ENCODE measurements around the gene SAMD11. TPM values are rescaled to one million over a fixed set of nuclear protein-coding genes. Genes with fewer than 3 reads are reported as not detected.
"Not testable (repeated sequence)": the region's sequence is repeated elsewhere in the genome, so short reads cannot be mapped to it uniquely, and the experiment has no call there.

SAMD11 gene
- total and polyA plus RNA-seq, 5 donors from 2014 or later = 0.14 to 0.31 TPM; not detected in 3

- Mint-ChIP-seq H3K9me3 (peaks cover 0 to 4% (median 0%) of the 10 kb centered on the region in 7 donors), H3K27me3 (peaks cover 7% of the 10 kb centered on the region), H3K4me3 (no peak overlapping the region), H3K27ac (peak overlapping the region in 1 of 3 donors; percentile 88), H3K4me1 (peaks cover 0 to 9% (median 0%) of the 10 kb centered on the region in 4 donors), H3K36me3 (no peaks in the 10 kb centered on the region)
- Histone ChIP-seq H3K4me1 (ENCODE audit: control insufficient read depth, insufficient read depth, low read length, poor library complexity, severe bottlenecking) (peaks cover 8% of the 10 kb centered on the region), H3K4me3 (ENCODE audit: low read depth, low read length) (no peak overlapping the region), H3K9me3 (ENCODE audit: control insufficient read depth in 2 of 2, low read length in 2 of 2) (no peaks in the 10 kb centered on the region), H3K36me3 (ENCODE audit: control insufficient read depth, insufficient read depth, low read length) (no peaks in the 10 kb centered on the region), H3K27me3 (ENCODE audit: control insufficient read depth, insufficient read depth, low read length) (no peaks in the 10 kb centered on the region), H3K27ac (ENCODE audit: insufficient read depth, low read length, poor library complexity, severe bottlenecking) (no peak overlapping the region)
- ATAC-seq (ENCODE audit: low read depth in 2 of 2) (no peak), DNase-seq (no peak)
Observed at GRCh38 chr1:973459-974292, 50.0 kb downstream of the SAMD11 start.

- no peak overlapping the region for H3K27ac Mint-ChIP-seq
- no peak overlapping the region for H3K4me3 ChIP-seq (ENCODE audit: low read depth, low read length)
- H3K4me3 Mint-ChIP-seq = no peak overlapping the region
- H3K9me3 ChIP-seq (ENCODE audit: control insufficient read depth in 2 of 2, low read length in 2 of 2) = no peaks in the 10 kb centered on the region
- no peak for ATAC-seq (ENCODE audit: low read depth in 2 of 2)
- no peaks in the 10 kb centered on the region for H3K27me3 ChIP-seq (ENCODE audit: control insufficient read depth, insufficient read depth, low read length)
- peaks cover 7% of the 10 kb centered on the region for H3K27me3 Mint-ChIP-seq
- H3K4me1 Mint-ChIP-seq = peaks cover 0 to 9% (median 0%) of the 10 kb centered on the region in 4 donors
- no peaks in the 10 kb centered on the region for H3K36me3 ChIP-seq (ENCODE audit: control insufficient read depth, insufficient read depth, low read length)
- H3K9me3 Mint-ChIP-seq = peaks cover 0 to 4% (median 0%) of the 10 kb centered on the region in 7 donors
- no peak overlapping the region for H3K27ac ChIP-seq (ENCODE audit: insufficient read depth, low read length, poor library complexity, severe bottlenecking)
- H3K36me3 Mint-ChIP-seq = no peaks in the 10 kb centered on the region
- peaks cover 8% of the 10 kb centered on the region for H3K4me1 ChIP-seq (ENCODE audit: control insufficient read depth, insufficient read depth, low read length, poor library complexity, severe bottlenecking)
- DNase-seq = no peak
Observed at GRCh38 chr1:974293-974640, 50.5 kb downstream of the SAMD11 start.

- peaks cover 0 to 9% (median 0%) of the 10 kb centered on the region in 4 donors for H3K4me1 Mint-ChIP-seq
- no peak overlapping the region for H3K27ac Mint-ChIP-seq
- H3K4me3 Mint-ChIP-seq = peak overlapping the region in 1 of 4 donors; percentile 10
- DNase-seq (no peak), ATAC-seq (ENCODE audit: low read depth in 2 of 2) (no peak)
- no peaks in the 10 kb centered on the region for H3K36me3 ChIP-seq (ENCODE audit: control insufficient read depth, insufficient read depth, low read length)
- peaks cover 7% of the 10 kb centered on the region for H3K27me3 Mint-ChIP-seq
- H3K9me3 Mint-ChIP-seq = peaks cover 0 to 6% (median 0%) of the 10 kb centered on the region in 7 donors
- no peaks in the 10 kb centered on the region for H3K9me3 ChIP-seq (ENCODE audit: control insufficient read depth in 2 of 2, low read length in 2 of 2)
- H3K27me3 ChIP-seq (ENCODE audit: control insufficient read depth, insufficient read depth, low read length) = no peaks in the 10 kb centered on the region
- H3K36me3 Mint-ChIP-seq = no peaks in the 10 kb centered on the region
- no peak overlapping the region for H3K4me3 ChIP-seq (ENCODE audit: low read depth, low read length)
- H3K4me1 ChIP-seq (ENCODE audit: control insufficient read depth, insufficient read depth, low read length, poor library complexity, severe bottlenecking) = peaks cover 8% of the 10 kb centered on the region
- no peak overlapping the region for H3K27ac ChIP-seq (ENCODE audit: insufficient read depth, low read length, poor library complexity, severe bottlenecking)
Observed at GRCh38 chr1:974687-975328, 51.1 kb downstream of the SAMD11 start.

- Mint-ChIP-seq H3K27ac (no peak overlapping the region), H3K4me1 (peaks cover 0 to 9% (median 0%) of the 10 kb centered on the region in 4 donors), H3K4me3 (peak overlapping the region in 2 of 4 donors; percentile 38 to 58), H3K9me3 (peaks cover 0 to 7% (median 0%) of the 10 kb centered on the region in 7 donors), H3K27me3 (peaks cover 7% of the 10 kb centered on the region), H3K36me3 (no peaks in the 10 kb centered on the region)
- no peak for DNase-seq
- Histone ChIP-seq H3K9me3 (ENCODE audit: control insufficient read depth in 2 of 2, low read length in 2 of 2) (no peaks in the 10 kb centered on the region), H3K4me1 (ENCODE audit: control insufficient read depth, insufficient read depth, low read length, poor library complexity, severe bottlenecking) (peaks cover 8% of the 10 kb centered on the region), H3K27ac (ENCODE audit: insufficient read depth, low read length, poor library complexity, severe bottlenecking) (no peak overlapping the region), H3K27me3 (ENCODE audit: control insufficient read depth, insufficient read depth, low read length) (no peaks in the 10 kb centered on the region), H3K4me3 (ENCODE audit: low read depth, low read length) (no peak overlapping the region), H3K36me3 (ENCODE audit: control insufficient read depth, insufficient read depth, low read length) (no peaks in the 10 kb centered on the region)
- ATAC-seq (ENCODE audit: low read depth in 2 of 2) = no peak
Observed at GRCh38 chr1:975365-975764, 51.6 kb downstream of the SAMD11 start.

DNA sequence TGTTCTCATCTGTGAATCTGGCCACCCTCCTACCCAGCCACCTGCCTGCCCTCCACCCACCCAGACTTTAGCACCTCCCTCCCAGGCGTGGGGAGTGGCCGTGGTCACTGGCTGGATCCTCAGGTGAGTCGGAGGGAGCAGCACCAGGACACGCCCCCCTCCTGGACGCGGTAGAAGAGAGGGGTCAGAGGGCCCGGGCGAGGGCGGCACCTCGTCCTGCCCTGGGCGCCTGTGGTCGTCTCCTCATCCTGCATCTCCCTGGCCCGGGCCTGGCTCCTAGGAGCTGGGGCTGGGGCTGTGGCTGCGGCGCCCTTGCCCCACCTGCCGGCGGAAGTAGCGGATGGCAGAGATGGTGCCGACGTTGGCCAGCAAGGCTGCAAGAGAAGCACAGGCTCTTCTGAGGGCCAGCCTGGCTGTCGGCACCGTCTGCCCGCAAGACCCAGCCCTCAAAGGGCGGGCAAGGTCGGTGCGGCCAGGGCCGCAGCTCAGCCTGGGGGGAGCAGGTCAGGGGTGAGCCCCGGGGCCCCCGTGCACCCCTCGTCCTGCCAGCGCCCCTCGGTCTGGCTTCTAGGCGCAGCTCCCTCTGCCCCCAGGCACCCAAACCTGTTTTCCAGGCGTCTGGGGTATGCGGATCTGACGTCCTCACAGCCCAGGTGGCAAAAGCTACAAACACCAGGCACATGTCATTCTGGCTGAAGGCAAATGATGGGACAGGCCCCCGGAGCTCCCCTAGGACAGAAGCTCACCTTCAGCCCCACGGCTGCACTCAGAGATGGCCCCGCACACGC is 52.4 kb downstream of the SAMD11 start:
- ATAC-seq (ENCODE audit: low read depth in 2 of 2) = peak; percentile 71 to 84
- peaks cover 0 to 9% (median 0%) of the 10 kb centered on the region in 4 donors for H3K4me1 Mint-ChIP-seq
- peak overlapping the region in 2 of 4 donors; percentile 38 to 58 for H3K4me3 Mint-ChIP-seq
- no peaks in the 10 kb centered on the region for H3K9me3 ChIP-seq (ENCODE audit: control insufficient read depth in 2 of 2, low read length in 2 of 2)
- H3K27me3 Mint-ChIP-seq = peaks cover 7% of the 10 kb centered on the region
- H3K4me1 ChIP-seq (ENCODE audit: control insufficient read depth, insufficient read depth, low read length, poor library complexity, severe bottlenecking) = peaks cover 8% of the 10 kb centered on the region
- no peaks in the 10 kb centered on the region for H3K36me3 ChIP-seq (ENCODE audit: control insufficient read depth, insufficient read depth, low read length)
- H3K27ac ChIP-seq (ENCODE audit: insufficient read depth, low read length, poor library complexity, severe bottlenecking) = no peak overlapping the region
- H3K9me3 Mint-ChIP-seq = peaks cover 0 to 7% (median 0%) of the 10 kb centered on the region in 7 donors
- no peaks in the 10 kb centered on the region for H3K36me3 Mint-ChIP-seq
- H3K4me3 ChIP-seq (ENCODE audit: low read depth, low read length) = no peak overlapping the region
- H3K27me3 ChIP-seq (ENCODE audit: control insufficient read depth, insufficient read depth, low read length) = no peaks in the 10 kb centered on the region
- H3K27ac Mint-ChIP-seq = no peak overlapping the region
- DNase-seq = peak; percentile 32 to 73 (median 69)

DNA sequence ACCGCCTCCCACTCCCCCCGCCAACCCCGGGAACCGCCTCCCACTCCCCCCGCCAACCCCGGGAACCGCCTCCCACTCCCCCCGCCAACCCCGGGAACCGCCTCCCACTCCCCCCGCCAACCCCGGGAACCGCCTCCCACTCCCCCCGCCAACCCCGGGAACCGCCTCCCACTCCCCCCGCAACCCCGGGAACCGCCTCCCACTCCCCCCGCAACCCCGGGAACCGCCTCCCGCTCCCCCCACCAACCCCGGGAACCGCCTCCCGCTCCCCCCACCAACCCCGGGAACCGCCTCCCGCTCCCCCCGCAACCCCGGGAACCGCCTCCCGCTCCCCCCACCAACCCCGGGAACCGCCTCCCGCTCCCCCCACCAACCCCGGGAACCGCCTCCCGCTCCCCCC is 53.1 kb downstream of the SAMD11 start:
- DNase-seq; ATAC-seq (ENCODE audit: low read depth in 2 of 2); H3K9me3 ChIP-seq (ENCODE audit: control insufficient read depth in 2 of 2, low read length in 2 of 2); H3K9me3 Mint-ChIP-seq; H3K4me1 Mint-ChIP-seq; H3K4me3 Mint-ChIP-seq; H3K36me3 ChIP-seq (ENCODE audit: control insufficient read depth, insufficient read depth, low read length); H3K36me3 Mint-ChIP-seq; H3K4me3 ChIP-seq (ENCODE audit: low read depth, low read length); H3K4me1 ChIP-seq (ENCODE audit: control insufficient read depth, insufficient read depth, low read length, poor library complexity, severe bottlenecking); H3K27me3 ChIP-seq (ENCODE audit: control insufficient read depth, insufficient read depth, low read length); H3K27ac Mint-ChIP-seq; H3K27me3 Mint-ChIP-seq; H3K27ac ChIP-seq (ENCODE audit: insufficient read depth, low read length, poor library complexity, severe bottlenecking): not testable (repeated sequence)

DNA sequence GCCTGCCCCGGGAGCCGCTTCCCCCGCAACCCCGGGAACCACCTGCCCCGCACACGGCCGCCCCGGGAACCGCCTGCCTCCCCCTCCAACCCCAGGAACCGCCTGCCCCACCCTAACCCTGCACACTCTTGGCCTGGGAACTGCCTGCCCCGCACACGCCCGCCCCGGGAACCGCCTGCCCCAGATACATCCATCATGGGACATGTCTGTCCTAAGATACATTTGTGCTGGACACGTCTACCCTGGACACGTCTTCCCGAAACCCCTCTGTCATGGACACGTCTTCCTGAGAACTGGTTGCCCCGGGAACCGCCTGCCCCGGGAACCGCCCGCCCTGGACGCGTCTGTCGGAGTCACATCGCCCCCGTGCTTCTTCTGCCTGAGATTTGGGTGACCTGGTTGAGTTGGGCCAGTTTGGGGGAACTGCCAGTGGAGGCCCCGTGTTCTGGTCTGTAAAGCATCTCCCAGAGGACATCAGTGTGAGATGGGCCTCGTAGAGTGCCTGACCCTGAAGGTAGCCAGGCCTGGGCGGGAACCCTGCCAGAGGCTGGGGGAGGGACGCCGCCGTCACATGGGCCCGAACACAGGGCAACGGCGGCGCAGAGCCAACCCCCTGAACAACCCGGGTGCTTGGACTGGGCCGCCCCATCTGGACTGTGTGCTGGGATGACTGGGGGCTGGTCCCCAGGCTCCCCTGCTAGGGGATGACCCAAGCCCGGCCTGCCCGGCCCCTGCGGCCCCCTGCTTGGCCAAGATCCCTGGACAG is 54.5 kb downstream of the SAMD11 start:
- H3K4me1 ChIP-seq (ENCODE audit: control insufficient read depth, insufficient read depth, low read length, poor library complexity, severe bottlenecking) = peaks cover 8% of the 10 kb centered on the region
- H3K27ac ChIP-seq (ENCODE audit: insufficient read depth, low read length, poor library complexity, severe bottlenecking) = no peak overlapping the region
- peak overlapping the region in 1 of 4 donors; percentile 18 for H3K4me3 Mint-ChIP-seq
- no peak overlapping the region for H3K4me3 ChIP-seq (ENCODE audit: low read depth, low read length)
- no peaks in the 10 kb centered on the region for H3K36me3 Mint-ChIP-seq
- H3K9me3 ChIP-seq (ENCODE audit: control insufficient read depth in 2 of 2, low read length in 2 of 2) = no peaks in the 10 kb centered on the region
- H3K27me3 Mint-ChIP-seq = peaks cover 8% of the 10 kb centered on the region
- ATAC-seq (ENCODE audit: low read depth in 2 of 2) (no peak), DNase-seq (no peak)
- peaks cover 0 to 7% (median 0%) of the 10 kb centered on the region in 7 donors for H3K9me3 Mint-ChIP-seq
- H3K4me1 Mint-ChIP-seq = peaks cover 0 to 9% (median 0%) of the 10 kb centered on the region in 4 donors
- H3K27ac Mint-ChIP-seq = no peak overlapping the region
- H3K36me3 ChIP-seq (ENCODE audit: control insufficient read depth, insufficient read depth, low read length) = no peaks in the 10 kb centered on the region
- no peaks in the 10 kb centered on the region for H3K27me3 ChIP-seq (ENCODE audit: control insufficient read depth, insufficient read depth, low read length)
